NOMO-1 (cell line): ENCODE results near the gene GPR143.
"Not testable (repeated sequence)": the region's sequence is repeated elsewhere in the genome, so short reads cannot be mapped to it uniquely, and the experiment has no call there.

ENCODE experiments used
- DNase-seq, 2 experiments: peaks; one replicate each; lab custom pipeline; 2025; ENCODE audit not compliant: unreplicated experiment in 2 of 2; lab: John Stamatoyannopoulos, UW

The GPR143 gene

GRCh38 chrX:9770319-9770718, 4.7 kb upstream of the GPR143 start:
- DNase-seq, result no peak

GRCh38 chrX:9768321-9768839, 2.7 kb upstream of the GPR143 start:
- not testable (repeated sequence) for DNase-seq

- no peak for DNase-seq
Measured at GRCh38 chrX:9767375-9767774, 1.7 kb upstream of the GPR143 start.

- DNase-seq, result no peak
Measured at GRCh38 chrX:9765072-9765736, 443 bp downstream of the GPR143 start.

- no peak for DNase-seq
Measured at GRCh38 chrX:9759337-9759736, 6.3 kb downstream of the GPR143 start.

GRCh38 chrX:9758021-9758638, 7.5 kb downstream of the GPR143 start:
- no peak for DNase-seq

- DNase-seq, result no peak
Measured at GRCh38 chrX:9757366-9757765, 8.3 kb downstream of the GPR143 start.

- DNase-seq, result no peak
Measured at GRCh38 chrX:9749146-9749692, 16.4 kb downstream of the GPR143 start.

GRCh38 chrX:9747644-9748043, 18.0 kb downstream of the GPR143 start:
- no peak for DNase-seq

GRCh38 chrX:9746148-9746888, 19.3 kb downstream of the GPR143 start:
- peak; percentile 54 to 84 for DNase-seq

- DNase-seq, result peak; percentile 29 to 32
Measured at GRCh38 chrX:9745417-9746115, 20.1 kb downstream of the GPR143 start.

GRCh38 chrX:9739130-9739529, 26.5 kb downstream of the GPR143 start:
- DNase-seq, result peak; percentile 0 to 5

- DNase-seq, result no peak
Measured at GRCh38 chrX:9738151-9738550, 27.5 kb downstream of the GPR143 start.

GRCh38 chrX:9737363-9737762, 28.3 kb downstream of the GPR143 start:
- no peak for DNase-seq

- DNase-seq, result no peak
Measured at GRCh38 chrX:9730752-9731151, 34.9 kb downstream of the GPR143 start.

GRCh38 chrX:9730078-9730477, 35.6 kb downstream of the GPR143 start:
- DNase-seq, result no peak

- no peak for DNase-seq
Measured at GRCh38 chrX:9729171-9729885, 36.3 kb downstream of the GPR143 start.

GRCh38 chrX:9728261-9728660, 37.4 kb downstream of the GPR143 start:
- peak; percentile 8 to 79 for DNase-seq

GRCh38 chrX:9724711-9725110, 40.9 kb downstream of the GPR143 start:
- DNase-seq, result no peak

- DNase-seq, result no peak
Measured at GRCh38 chrX:9717376-9717775, 48.3 kb downstream of the GPR143 start.
